ENCODE measurements around the gene THSD7A.

THSD7A gene

DNA sequence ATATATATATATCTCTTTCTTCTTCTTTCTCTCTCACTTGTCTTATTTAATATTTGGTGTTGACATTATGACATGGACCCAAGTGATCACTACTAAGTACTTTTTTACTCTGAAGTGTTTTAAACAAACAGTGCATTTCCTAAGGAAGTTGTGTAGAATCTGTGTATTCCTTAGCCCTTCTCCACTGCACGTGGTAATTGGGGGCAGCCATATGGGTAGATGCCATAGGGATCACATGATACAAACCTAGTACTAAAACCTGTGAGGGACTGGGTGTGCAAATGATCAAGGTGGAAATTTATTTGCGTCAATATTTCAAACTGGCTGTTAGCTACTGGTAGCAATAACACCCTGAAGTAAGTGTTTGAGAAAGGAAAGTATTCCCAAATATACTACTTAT is 25.0 kb downstream of the THSD7A start:
- DNase-seq: no peak

DNA sequence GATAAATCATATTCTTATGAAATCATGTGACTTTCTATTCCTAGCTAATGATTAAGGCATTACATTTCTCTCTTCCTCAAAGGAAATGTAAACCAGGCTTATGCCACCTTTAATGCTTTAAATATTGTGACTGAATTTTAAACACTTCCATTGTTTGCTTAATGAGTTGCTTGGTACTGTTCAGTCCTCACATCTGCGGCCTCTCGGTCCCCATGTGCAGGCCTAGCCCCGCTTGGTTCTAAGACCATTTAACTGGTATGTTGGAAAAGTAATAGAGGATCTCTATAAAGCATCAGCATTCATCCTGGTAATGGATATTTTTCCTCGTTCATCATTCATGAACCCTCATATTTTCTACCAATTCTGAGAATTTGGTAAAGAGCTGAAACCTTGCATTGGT is 27.4 kb downstream of the THSD7A start:
- no peak for DNase-seq

DNA sequence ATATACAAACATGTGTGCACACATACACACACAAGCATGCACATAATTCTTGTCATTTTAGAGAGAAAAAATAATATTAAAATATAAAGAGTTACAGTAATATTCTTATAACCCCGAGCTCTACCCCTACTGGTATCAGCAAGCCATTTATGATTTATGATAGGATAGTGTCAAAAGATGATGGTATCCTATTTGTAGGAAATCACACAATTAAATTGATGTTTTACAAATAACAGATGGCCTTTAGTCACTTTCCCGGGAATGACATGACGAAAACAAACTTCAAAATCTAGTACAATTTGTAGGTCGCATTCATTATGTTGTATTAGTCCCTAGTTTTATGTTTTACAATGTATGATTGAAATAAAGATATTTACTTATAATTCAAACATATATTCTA is 36.8 kb downstream of the THSD7A start:
- DNase-seq: no peak

DNA sequence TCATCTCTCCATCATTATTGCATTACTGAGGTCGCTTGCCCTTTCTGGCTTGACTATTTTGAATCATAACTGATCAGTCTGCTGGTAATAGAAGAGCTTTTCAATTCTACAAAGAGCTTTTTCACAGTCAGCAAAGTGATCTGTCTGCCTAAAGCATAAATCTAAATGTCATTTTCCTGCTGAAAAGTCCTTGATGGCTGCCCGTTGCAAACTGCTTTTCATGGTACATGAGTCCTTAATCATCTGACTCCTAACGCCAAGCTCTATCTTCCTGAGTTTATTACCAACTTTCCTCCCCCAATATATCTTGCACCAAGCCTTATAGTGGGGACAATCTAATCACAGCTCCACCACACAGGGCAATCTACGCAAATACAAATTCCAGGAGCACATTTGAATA is 39.8 kb downstream of the THSD7A start:
- DNase-seq: no peak

DNA sequence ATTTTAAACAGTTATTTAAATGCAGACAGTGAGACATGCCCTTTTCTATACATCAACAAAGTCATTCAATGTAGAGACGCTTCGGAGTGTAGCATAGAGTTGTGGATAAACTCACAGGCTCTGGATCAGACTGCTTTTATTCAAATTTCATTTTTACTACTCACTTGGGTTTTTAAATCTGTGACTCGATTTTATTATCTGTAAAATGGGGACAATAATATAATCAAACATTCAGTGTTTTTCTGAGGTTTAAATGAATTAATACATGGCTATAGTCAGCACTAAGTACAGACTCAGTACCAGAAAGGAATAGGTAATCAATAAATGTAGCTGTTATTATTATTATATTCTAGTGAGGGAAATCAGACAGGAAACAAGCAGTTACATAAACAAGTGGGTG is 43.4 kb downstream of the THSD7A start:
- no peak for DNase-seq

DNA sequence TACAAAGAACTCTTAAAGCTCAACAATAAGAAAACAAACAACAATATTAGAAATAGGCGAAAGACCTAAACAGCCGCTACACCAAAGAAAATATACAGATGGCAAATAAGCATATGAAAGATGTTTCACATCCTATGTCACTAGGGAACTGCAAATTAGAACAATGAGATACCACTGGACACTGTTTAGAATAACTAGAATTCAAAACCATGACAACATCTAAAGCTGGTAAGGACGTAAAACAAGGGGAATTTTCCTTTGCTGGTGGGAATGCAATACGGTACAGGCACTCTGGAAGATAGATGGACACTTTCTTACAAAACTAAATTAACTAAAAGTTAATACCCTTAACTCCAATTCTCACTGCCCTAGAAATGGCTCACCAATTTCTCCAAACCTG is 44.5 kb downstream of the THSD7A start:
- DNase-seq: no peak

DNA sequence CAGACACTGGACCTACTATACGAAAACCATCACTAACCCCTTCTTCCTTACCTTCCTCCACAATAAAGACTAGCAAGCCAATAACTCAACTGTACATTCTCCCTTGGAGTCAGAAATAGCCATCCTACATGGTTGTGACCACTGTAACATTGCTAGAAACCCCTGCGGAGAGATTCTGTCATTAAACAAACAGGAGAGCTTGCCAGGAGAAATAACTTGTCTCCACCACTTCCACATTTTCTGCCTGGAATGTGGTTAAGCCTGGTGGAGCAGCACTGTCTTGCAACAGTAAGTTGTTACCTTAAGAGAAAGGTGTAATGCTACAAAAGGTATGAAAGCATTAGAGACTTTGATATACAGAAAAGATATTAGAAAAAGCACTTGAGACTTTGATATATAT is 45.8 kb downstream of the THSD7A start:
- no peak for DNase-seq

DNA sequence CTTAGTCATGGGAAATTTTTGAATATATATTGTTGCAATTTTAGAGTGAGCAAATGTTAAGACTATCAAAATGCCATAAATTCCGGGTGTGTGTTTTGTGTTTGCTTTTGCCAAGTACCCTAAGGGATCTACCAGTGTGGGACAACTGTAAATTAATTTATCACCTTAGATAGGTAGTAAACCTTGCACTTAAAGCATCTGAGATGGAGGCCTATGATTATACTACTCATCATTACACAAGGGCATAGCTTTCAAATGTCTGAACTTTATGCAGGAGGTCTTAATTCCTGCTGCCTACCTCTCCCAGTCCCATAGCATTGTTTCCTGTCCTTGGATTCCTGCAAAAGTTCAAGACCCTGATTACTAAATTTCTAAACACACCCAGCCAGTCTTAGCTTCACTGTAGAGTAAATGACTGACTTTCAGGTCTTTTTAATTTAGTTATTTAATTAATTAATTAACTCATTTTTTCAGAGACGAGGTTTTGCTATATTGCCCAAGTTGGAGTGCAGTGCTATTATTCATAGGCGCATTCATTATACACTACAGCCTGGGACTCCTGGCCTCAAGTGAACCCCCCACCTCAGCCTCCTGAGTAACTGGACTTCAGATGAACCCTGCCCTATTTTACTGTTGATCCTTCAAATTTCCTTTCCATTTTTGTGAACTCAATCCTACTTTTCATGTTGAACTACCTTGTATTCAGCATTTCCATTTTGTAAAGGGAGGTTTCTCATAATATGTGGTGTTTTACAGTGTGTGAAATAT is 47.0 kb downstream of the THSD7A start:
- no peak for DNase-seq

DNA sequence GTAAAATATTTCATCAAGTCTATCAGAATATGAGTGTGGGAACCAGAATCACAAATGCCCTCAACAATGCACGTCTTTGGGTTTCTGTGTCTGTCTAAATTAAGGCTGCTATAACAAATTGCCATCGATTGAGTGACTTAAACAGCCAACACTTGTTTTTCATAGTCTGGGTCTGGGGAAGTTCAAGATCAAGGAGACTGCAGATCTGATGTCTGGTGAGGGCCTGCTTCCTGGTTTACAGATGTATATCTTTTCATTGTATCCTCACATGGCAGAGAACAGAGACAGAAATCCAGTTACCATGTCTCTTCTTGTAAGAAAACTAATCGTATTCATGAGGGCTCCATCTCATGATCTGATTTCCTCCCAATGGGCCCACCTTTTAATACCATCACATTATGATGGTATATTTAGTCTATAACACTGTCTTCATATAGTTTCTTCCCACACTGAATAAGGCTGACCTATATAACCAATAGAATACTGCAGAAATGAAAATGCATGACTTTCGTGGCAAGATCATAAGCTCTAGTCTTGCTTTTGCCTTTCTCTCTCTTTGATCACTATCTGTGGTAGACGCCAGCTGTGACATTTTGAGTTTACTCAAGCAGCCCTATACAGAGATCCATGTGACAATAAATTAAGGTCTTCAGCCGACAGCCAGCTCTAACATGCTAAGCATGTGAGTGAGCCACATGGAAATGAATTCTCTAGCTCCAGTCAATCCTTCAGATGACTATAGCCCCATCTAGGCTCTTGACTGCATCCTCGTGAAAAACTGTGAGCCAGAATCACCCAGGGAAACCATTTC is 51.9 kb downstream of the THSD7A start:
- no peak for DNase-seq

DNA sequence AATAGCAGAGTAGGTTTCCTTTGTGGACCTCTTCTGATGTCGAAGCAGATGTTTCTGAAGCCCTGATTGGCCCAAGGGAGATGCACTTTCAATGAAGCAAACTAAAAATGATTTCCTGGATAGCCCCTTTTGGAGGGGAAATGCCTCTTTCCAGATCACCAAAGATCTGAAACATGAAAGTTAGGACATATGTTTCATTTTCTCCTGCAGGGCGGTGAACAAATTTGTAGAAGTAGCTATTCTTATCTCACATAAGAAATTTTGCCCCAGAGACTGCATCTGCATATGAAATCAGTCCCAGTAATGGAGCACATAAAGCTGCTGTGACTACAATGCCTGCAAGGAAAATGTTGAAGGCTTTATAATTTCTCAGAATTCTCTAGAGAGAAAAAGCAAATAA is 56.0 kb downstream of the THSD7A start:
- no peak for DNase-seq

DNA sequence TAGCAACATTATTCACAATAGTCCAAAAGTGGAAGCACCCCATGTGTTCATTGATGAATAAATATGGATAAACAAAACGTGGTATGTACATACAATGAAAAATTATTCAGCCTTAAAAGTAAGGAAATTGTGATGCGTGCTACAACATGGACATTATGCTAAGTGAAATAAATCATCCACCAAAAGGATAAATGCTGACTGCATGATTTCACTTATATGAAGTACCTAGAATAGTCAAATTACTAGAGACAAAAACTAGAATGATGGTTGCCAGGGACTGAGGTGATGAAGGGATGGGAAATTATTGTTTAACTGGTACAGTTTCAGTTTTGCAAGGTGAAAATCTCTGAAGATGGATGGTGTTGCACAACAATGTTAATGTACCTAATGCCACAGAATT is 56.6 kb downstream of the THSD7A start:
- no peak for DNase-seq

DNA sequence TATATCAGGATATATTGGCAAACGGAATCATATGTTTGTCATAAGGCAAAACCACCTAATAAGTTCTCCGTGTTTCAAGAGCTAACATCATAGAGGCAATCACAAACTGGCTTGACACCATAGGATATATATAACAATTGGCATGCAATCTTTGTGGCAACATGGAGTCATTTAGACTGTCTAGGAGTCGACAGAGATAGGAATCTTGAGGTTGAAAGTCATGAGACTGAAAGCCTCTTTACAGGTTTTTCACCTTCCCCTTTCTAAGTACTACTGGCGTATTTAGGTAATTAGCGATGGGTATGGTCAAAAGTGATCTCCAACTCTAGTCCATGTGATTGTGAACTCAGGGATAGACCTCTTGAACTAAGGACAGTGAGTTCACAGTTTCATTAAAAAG is 63.7 kb downstream of the THSD7A start:
- no peak for DNase-seq

DNA sequence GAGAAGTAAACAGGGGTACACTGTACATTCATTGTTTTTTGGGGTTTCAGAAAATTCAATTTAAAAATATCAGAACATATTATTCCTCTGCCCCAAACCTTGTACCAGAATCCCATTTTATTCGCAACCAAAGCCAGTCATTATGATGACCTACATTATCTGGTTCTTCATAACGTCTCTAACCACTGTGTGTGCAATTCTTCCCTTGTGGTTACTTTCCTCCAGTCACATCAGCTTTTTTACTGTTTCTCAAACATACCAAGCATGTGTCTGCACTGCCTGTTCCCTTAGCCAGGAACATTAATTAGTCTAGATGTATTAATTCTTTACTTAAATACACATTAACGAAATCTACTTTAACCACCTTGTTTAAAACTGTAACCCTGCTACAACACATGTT is 64.8 kb downstream of the THSD7A start:
- DNase-seq: no peak

DNA sequence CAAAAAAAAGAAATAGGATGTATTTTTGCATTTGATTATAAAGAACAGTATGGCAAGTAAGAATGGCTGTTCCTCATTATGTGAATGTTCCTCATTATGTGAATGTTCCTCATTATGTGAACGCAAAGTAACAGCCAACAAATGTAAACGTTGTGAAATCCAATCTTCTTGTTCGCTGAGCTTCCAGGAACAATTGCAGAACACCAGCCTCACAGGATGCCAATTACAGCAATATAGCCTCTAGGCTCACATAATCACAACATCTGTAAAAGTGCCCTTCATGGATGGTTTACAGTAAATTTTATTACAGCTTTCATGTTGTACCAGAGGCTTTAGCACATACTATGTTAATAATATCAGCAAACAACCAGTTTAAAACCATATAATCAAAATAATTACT is 71.6 kb downstream of the THSD7A start:
- DNase-seq: no peak

DNA sequence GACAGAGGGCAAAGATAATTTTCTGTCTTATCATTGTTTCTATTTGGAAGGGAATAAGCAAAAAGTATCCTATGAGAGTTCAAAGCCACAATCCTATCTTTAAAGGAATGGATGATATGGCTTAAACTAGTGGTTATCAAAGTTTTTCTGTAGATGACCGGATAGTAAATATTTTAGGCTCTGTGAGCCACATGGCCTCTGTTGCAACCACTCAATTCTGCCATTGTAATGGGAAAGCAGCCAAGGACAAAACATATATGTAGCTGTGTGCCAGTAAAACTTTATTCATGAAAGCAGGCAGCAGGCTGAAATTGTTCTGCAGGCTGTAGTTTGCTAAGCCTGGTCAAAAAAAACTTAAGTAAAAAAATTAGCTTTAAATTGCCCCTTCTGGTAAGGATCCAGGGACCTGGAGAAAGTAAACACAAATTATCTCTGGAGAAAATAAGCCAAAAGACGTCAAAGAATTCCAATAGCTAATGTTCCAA is 73.3 kb downstream of the THSD7A start:
- no peak for DNase-seq

DNA sequence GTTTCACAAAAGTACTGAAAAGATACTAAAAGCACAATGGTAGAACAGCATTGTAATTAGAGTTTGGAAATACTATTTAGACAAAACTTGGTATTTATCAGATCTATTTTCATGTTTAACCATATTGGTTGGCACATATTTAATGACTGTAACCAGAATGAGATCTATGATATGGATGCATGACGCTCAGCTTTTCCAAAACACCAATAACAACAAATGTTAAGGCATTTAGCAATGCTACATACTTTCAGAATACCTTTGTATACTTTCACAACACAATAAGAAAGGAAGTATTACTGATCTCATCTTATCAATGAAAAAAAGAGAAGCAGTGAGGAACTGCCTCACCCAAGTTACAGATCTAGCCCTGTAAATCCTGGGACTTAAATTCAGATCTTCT is 74.8 kb downstream of the THSD7A start:
- DNase-seq: no peak

DNA sequence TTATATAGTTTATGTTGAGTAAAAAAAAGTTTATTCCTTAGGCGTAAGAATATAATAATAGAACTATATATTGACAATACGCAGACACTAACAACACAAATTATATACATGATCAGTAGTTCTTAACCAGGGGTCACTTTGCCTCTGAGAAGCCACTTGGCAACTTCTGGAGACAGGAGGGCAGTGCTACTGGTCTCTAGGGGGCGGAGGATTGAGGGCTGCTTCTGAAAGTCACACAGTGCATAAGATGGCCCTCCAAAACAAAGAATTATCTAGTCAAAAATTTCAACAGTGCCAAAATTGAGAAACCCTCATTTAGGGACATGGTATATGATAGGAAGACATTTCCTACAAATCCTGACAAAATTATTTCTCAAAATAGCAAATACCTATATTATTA is 77.1 kb downstream of the THSD7A start:
- no peak for DNase-seq

DNA sequence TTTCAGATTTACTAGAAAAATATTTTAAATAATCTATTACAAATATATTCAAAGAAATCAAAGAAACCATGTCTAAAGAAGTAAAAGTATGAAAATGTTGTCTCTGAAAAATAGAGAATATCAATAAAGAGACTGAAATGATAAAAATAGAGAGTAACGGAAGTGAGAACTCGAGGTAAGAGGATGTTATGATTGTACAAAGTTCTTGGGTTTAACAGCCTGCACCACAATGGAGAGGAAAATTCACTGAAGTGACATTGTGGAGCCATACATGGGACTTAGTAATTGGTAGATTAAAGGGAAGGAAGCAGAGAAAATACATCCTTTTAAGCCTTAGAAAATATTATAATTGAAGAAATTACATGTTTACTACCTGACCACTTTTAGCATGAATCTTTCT is 77.9 kb downstream of the THSD7A start:
- no peak for DNase-seq

DNA sequence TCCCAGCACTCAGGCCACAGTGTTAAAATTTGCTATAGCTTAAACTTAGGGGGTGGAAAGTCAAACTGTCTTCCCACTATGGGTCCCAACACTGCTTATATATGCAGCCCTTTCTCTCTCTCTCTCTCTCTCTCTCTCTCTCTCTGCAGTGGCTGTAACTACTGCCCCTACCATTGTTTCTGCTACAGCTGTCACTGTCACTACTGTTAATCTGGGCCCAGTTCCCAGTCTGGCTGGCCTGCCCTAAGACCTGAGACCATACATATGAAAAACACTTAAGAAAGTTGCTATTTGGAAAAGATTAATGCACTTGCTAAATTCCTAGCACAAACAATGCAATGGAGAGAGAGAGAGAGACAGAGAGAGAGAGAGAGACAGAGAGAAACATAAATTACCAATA is 78.6 kb downstream of the THSD7A start:
- no peak for DNase-seq

DNA sequence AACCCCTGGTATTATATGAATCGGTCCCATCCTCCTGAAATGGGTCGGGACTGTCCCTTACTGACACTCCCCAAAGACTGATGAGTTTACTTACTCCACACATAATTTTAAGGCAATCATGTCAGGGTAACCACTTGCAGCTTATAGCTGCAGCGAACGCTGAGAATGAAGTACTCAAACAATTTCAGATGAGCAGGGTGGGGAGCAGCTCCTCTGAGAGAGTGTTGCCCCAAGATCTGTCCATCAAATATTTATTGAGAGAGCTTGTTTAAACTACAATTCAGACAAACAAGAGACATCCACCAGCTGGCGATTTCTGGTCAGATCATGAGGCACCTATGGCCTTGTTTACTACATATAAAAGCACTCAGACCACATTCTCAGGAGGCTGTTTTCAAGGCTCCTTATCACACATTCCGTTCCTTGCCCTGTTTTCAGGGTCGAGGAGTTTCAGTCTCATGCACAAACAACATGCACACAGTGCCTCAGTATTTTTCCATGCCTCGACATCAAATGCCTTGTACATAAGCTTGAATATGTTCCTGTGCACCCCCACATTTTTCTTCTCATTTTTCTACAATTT is 80.1 kb downstream of the THSD7A start:
- DNase-seq: no peak

DNA sequence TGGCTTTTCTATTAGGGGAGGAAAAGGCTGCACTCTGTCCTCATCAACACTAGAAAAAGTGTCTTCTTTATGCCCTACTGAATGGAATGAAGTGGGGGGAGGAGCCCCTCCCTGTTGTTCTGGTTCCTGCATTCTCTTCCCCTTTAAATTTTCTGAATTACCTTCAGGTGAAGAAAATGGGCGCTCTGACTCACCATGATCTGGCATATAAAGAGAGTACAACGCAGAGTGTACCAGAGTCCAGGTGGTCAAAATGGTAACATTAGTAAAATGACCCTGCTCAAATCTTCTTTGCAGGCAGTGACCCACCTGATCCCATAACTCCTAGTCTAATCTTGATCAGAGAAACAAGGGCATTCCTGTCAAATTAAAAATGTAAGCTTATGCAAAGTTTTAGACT is 80.7 kb downstream of the THSD7A start:
- DNase-seq: no peak

DNA sequence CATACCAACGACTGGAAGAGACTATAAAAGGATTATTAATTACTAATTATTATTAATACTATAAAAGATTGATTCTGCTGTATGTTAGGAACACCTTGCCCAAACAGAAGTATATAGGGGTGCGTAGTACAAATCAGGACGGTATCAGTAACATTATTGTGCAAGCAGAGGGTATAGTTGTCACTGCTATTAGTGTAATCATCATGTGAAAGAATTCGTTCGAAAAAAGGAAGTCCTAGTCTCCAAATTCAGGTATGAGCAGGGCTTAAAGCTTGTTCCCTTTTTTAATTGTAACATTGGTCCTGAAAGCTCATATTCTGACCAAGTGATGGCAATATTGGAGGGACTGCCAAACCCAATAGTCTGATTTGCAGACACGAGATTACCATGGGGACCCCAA is 81.8 kb downstream of the THSD7A start:
- no peak for DNase-seq

DNA sequence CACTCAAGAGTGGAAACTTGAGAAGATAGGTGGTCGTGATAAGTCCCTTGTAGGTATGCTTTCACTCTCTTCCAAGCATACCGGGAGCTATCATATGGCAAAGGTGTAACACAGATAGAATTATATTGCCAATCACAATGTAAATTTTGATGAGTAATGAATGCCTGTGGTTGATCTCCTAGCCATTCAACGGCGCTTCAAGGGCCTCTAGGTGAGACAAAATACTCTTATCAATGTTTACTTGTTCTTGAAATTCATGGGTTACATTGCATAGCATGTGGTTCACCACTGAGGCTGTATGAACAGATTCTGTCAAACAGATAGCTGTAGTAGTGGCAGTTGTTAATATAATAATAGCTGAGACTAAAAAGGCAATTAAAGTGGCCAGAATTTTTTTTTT is 82.4 kb downstream of the THSD7A start:
- no peak for DNase-seq

DNA sequence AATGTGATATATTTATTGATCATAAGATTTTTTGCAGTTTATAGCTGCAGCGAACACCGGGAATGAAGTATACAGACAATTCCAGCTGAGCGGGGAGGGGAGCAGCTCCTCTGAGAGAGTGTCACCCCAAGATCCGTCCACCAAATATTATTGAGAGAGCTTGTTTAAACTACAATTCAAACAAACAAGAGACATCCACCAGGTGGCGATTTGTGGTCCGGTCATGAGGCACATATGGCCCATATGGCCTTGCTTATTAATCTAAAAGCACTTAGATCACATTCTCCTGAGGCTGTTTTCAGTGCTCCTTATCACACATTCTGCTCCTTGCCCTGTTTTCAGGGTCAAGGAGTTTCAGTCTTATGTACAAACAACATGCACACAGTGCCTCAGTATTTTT is 83.1 kb downstream of the THSD7A start:
- no peak for DNase-seq
